DOHH2 (cell line): ENCODE measurements around the gene HAVCR1.

Experiments
- CTCF ChIP-seq: fragments of 200-600 bp; sonication (generic); IDR thresholded peaks from one replicate; pipeline ENCODE4 v1.5.1; 2014; ENCODE audit warnings: antibody characterized with exemption, mild to moderate bottlenecking, low read depth, low read length; ENCODE audit not compliant: poor library complexity, severe bottlenecking
- EZH2phosphoT487 ChIP-seq: fragments of 200-600 bp; sonication (generic); IDR thresholded peaks from 2 replicates; pipeline ENCODE4 v1.6.1; 2017; ENCODE audit warnings: borderline replicate concordance, mild to moderate bottlenecking, antibody characterized with exemption, low read length, moderate library complexity, mixed read lengths

DNA sequence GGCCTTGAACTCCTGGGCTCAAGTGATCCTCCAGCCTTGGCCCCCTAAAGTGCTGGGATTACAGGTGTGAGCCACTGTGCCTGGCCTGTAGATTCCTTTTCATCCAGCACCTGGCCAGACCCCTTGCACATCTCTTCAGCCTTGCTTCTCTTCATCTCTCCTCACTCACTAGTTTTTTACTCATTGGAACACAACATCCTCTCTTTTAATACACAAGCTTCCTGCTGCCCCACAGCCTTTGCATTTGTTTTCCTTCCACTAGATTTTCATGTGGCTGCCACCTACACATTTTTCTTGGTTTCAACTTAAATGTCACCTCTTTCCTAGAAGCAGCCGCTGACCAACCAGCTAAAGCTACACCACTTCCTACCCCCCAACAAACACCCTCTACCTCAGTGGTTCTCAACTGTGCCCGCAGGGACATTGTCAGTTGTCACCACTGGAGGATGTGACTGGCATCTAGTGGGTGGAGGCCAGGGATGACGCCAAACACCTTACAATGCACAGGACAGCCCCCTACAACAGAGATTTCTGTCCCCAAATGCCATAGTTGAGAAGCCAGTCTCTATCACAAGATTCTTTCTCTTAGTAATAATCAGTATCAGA is 33.7 kb downstream of the HAVCR1 start:
- no peak for TF ChIP-seq CTCF
- TF ChIP-seq EZH2phosphoT487, result no peak
